Suprapubic skin (tissue), 4 donors: Measurements from ENCODE around the gene PIK3R3. TPM values are rescaled to one million over a fixed set of nuclear protein-coding genes. Genes with fewer than 3 reads are reported as not detected.
A peak's percentile ranks its signal among the peaks of the same experiment; 100 is the strongest.

Experiments
- DNase-seq, 2 donors: peaks; one replicate each; pipeline ENCODE4 v3.0.0-alpha.2; 2019; ENCODE audit warnings: low spot score in 2 of 2
- H3K27ac ChIP-seq: fragments of 200-600 bp; sonication (generic); one replicate; pipeline ENCODE4 v1.5.1; 2019
- H3K27me3 ChIP-seq: fragments of 200-600 bp; sonication (generic); one replicate; pipeline ENCODE4 v1.5.1; 2019
- H3K36me3 ChIP-seq: fragments of 200-600 bp; sonication (generic); one replicate; pipeline ENCODE4 v1.5.1; 2019
- H3K4me1 ChIP-seq: fragments of 200-600 bp; sonication (generic); one replicate; pipeline ENCODE4 v1.5.1; 2019
- H3K4me3 ChIP-seq: fragments of 200-600 bp; sonication (generic); one replicate; pipeline ENCODE4 v1.5.1; 2019; ENCODE audit warnings: mild to moderate bottlenecking
- H3K9me3 ChIP-seq: fragments of 200-600 bp; sonication (generic); one replicate; pipeline ENCODE4 v1.5.1; 2019
- EP300 ChIP-seq: sonication (generic); formaldehyde crosslinking; IDR thresholded peaks from one replicate; pipeline ENCODE4 v1.6.1; 2017; ENCODE audit warnings: antibody characterized with exemption
- POLR2A ChIP-seq, 2 donors: fragments of 450-650 bp; IDR thresholded peaks; one replicate each; pipeline ENCODE4 v1.6.1; 2017; ENCODE audit warnings: antibody characterized with exemption in 2 of 2, mild to moderate bottlenecking in 2 of 2, moderate library complexity in 2 of 2
- POLR2AphosphoS5 ChIP-seq, 3 donors: sonication (generic); formaldehyde crosslinking; IDR thresholded peaks; one replicate each; pipeline ENCODE4 v1.6.1; 2017; ENCODE audit warnings: antibody characterized with exemption in 3 of 3
- WGBS: methylation state at CpG from one replicate; pipeline ENCODE4 v1.1.5; 2018; 5-methylcytosine and 5-hydroxymethylcytosine counted together
- total RNA-seq, 4 donors: library from RNA; depleted of rRNA; stranded (reverse); fragments of >200 nt; gene quantifications; one replicate each; pipeline ENCODE4 v1.1.0, GENCODE V29; 2016
- TF ChIP-seq, protein P1 (sequence below), 2 donors: fragments of 200-600 bp in 1 of 2; fragments of 450-650 bp in 1 of 2; sonication (generic) in 1 of 2; IDR thresholded peaks; one replicate each; pipeline ENCODE4 v1.5.1; 2016 to 2019; ENCODE audit warnings: antibody characterized with exemption in 2 of 2, mild to moderate bottlenecking in 1 of 2, moderate library complexity in 1 of 2

The PIK3R3 gene
- total RNA-seq, 4 donors from 2014 or later = 6.1 to 16.5 (median 11.2) TPM

DNA sequence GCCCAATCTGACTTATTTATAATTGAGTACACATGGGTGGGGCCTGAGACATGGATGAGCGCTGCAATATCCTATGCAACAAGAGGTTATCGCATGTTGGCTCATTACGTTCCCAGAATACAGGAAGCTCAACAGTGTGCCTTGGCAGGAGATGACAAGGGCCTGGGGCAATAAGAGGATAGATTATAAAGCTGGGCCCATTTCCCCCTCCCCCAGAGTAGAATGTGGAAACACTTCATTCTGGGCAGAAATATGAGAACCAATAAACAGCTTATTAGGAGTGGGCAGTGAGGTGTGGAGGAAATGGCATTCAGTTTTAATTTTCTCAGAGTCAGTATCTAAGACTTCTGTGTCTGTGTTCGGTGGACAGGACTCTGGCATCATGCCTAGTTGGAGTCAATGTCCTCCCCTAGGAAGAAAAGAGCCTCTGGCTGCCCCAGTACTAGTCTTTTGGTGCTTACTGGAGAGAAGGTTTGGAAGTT is 92.8 kb downstream of the PIK3R3 start:
- Histone ChIP-seq H3K4me3 (no peak overlapping the region), H3K27ac (no peak overlapping the region), H3K4me1 (peaks cover 11% of the 10 kb centered on the region), H3K9me3 (no peaks in the 10 kb centered on the region), H3K27me3 (no peaks in the 10 kb centered on the region), H3K36me3 (peaks cover 9% of the 10 kb centered on the region)
- WGBS = 39% methylated on average over 4 of the region's 4 CpGs
- no peak for DNase-seq
- TF ChIP-seq, protein P1, sequence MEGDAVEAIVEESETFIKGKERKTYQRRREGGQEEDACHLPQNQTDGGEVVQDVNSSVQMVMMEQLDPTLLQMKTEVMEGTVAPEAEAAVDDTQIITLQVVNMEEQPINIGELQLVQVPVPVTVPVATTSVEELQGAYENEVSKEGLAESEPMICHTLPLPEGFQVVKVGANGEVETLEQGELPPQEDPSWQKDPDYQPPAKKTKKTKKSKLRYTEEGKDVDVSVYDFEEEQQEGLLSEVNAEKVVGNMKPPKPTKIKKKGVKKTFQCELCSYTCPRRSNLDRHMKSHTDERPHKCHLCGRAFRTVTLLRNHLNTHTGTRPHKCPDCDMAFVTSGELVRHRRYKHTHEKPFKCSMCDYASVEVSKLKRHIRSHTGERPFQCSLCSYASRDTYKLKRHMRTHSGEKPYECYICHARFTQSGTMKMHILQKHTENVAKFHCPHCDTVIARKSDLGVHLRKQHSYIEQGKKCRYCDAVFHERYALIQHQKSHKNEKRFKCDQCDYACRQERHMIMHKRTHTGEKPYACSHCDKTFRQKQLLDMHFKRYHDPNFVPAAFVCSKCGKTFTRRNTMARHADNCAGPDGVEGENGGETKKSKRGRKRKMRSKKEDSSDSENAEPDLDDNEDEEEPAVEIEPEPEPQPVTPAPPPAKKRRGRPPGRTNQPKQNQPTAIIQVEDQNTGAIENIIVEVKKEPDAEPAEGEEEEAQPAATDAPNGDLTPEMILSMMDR (IDR thresholded peaks at IDR 0.05) = no peak
- TF ChIP-seq POLR2AphosphoS5 (IDR thresholded peaks at IDR 0.05) (no peak), EP300 (no peak), POLR2A (IDR thresholded peaks at IDR 0.05) (no peak)

DNA sequence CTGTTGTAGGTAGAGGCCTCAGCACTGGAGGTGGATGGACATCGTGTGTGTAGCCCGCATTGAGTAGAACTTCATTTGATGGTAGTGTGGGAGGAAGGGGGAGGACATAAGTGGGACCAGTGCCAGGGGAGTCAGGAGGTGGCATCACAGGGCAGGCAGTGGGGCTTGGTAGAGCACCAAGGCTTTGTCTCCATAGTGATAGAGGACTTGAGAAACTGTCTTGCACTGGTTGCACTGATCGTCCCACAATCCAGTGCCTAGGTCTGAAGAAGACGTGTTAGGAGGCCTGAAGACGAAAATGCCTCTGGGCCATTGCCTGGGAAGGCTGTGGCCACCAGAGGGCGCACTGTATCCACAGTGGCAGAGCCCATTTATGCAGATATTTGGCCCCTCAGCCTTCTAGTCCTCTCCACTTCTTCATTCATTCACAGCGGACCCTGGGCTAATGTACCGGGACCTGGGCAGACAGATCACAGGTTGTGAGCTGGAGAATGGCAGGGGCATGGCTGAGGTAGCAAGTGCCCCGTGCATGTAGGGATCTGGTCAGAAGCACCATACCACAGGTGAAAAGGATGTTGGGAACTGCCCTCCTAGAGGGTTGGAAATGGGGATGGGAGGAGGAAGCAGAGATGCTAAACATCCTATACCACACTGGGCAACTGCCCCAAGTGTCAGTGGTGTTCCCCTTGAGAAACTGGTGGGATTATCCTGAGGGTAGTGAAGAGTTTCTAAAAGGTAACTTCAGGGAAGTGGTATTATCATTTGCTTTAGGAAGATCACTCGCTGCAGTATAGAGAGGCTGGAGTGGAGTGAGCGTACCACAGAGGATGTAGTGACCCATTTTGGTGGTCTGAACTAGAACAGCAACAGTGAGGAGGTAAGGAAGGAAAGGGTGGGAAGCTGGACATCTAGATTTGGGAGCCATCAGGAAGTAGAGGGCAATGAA is 95.3 kb downstream of the PIK3R3 start:
- Histone ChIP-seq H3K36me3 (peaks cover 20% of the 10 kb centered on the region), H3K27ac (no peak overlapping the region), H3K4me1 (peaks cover 11% of the 10 kb centered on the region), H3K27me3 (no peaks in the 10 kb centered on the region), H3K4me3 (no peak overlapping the region), H3K9me3 (no peaks in the 10 kb centered on the region)
- 29% methylated on average over 11 of the region's 11 CpGs for WGBS
- peak; percentile 87 to 92 for DNase-seq
- TF ChIP-seq POLR2A (IDR thresholded peaks at IDR 0.05) = no peak
- TF ChIP-seq, protein P1 (IDR thresholded peaks at IDR 0.05) = peak; percentile 93
- peak in 2 of 3 donors; percentile 38 to 76 for TF ChIP-seq POLR2AphosphoS5 (IDR thresholded peaks at IDR 0.05)

DNA sequence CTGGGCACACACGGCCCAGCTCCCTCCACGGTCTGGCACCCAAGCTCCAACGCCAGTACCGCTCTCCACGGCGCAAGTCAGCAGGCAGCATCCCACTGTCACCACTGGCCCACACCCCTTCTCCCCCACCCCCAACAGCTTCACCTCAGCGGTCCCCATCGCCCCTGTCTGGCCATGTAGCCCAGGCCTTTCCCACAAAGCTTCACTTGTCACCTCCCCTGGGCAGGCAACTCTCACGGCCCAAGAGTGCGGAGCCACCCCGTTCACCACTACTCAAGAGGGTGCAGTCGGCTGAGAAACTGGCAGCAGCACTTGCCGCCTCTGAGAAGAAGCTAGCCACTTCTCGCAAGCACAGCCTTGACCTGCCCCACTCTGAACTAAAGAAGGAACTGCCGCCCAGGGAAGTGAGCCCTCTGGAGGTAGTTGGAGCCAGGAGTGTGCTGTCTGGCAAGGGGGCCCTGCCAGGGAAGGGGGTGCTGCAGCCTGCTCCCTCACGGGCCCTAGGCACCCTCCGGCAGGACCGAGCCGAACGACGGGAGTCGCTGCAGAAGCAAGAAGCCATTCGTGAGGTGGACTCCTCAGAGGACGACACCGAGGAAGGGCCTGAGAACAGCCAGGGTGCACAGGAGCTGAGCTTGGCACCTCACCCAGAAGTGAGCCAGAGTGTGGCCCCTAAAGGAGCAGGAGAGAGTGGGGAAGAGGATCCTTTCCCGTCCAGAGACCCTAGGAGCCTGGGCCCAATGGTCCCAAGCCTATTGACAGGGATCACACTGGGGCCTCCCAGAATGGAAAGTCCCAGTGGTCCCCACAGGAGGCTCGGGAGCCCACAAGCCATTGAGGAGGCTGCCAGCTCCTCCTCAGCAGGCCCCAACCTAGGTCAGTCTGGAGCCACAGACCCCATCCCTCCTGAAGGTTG is 97.6 kb downstream of the PIK3R3 start:
- Histone ChIP-seq H3K36me3 (peaks cover 40% of the 10 kb centered on the region), H3K27ac (no peak overlapping the region), H3K27me3 (no peaks in the 10 kb centered on the region), H3K9me3 (no peaks in the 10 kb centered on the region), H3K4me1 (peaks cover 8% of the 10 kb centered on the region), H3K4me3 (no peak overlapping the region)
- no peak for DNase-seq
- TF ChIP-seq POLR2A (IDR thresholded peaks at IDR 0.05) = no peak
- no peak for TF ChIP-seq POLR2AphosphoS5 (IDR thresholded peaks at IDR 0.05)
- no peak for TF ChIP-seq EP300
- TF ChIP-seq, protein P1 (IDR thresholded peaks at IDR 0.05) = no peak
- 79% methylated on average over 19 of the region's 27 CpGs for WGBS

DNA sequence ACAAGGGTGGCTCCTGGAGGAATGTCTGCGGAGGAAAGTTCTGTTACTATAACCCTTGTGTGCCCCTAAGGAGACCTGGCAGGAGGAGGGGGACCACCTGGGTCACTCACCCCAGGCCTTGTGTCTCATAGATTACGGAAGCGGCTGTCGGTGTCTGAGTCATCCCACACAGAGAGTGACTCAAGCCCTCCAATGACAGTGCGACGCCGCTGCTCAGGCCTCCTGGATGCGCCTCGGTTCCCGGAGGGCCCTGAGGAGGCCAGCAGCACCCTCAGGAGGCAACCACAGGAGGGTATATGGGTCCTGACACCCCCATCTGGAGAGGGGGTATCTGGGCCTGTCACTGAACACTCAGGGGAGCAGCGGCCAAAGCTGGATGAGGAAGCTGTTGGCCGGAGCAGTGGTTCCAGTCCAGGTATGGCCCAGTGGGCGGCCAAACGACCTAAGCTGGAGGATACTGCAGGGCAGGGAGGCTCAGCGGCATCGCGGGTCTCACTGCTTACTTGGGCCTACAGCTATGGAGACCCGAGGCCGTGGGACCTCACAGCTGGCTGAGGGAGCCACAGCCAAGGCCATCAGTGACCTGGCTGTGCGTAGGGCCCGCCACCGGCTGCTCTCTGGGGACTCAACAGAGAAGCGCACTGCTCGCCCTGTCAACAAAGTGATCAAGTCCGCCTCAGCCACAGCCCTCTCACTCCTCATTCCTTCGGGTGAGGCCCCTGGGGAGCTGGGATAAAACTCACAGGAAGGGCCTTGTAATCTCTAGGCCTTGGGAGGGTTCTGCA is 101.4 kb downstream of the PIK3R3 start:
- Histone ChIP-seq H3K4me1 (no peaks in the 10 kb centered on the region), H3K4me3 (no peak overlapping the region), H3K27ac (no peak overlapping the region), H3K36me3 (peaks cover 55% of the 10 kb centered on the region), H3K9me3 (no peaks in the 10 kb centered on the region), H3K27me3 (no peaks in the 10 kb centered on the region)
- TF ChIP-seq POLR2AphosphoS5 (IDR thresholded peaks at IDR 0.05) (no peak), EP300 (no peak), POLR2A (IDR thresholded peaks at IDR 0.05) (no peak)
- TF ChIP-seq, protein P1 (IDR thresholded peaks at IDR 0.05) = no peak
- WGBS = 92% methylated on average over 14 of the region's 26 CpGs
- no peak for DNase-seq
